ENCODE measurements around the gene ZDHHC15. TPM values are rescaled to one million over a fixed set of nuclear protein-coding genes. Genes with fewer than 3 reads are reported as not detected.

Gene ZDHHC15
- total and polyA plus RNA-seq, 2 of the 4 experiments (the other 2 are of a cell fraction): not detected

DNA sequence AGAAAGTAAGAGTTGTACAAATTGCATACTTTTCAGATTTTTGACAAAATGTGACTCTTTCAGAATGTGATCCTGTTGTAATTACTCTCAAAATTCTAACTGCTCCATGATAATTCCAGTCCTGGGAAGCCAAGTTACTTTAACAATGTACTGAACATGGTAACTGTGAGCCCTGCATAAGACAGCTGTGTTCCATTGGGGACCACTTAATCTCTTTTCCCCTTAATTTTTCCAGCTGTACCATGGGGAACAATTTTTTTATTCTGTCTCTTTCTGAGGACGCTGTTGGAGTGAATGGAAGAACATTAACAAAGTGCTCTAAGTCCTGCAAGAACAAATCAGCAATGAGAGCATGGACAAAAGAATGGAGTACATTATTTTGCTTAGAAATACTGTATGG lies 153.1 kb downstream of the ZDHHC15 start:
- ChIA-PET CTCF (no interaction called here), POLR2A (ENCODE audit: unreplicated experiment) (no interaction called here)
- no TSS peak for BruUV-seq (replicated peaks)
- no peaks in the 10 kb centered on the region for H3K27me3 ChIP-seq (ENCODE audit: control insufficient read depth, insufficient read depth, low read length)
- no peak overlapping the region for H3K14ac ChIP-seq (replicated peaks; ENCODE audit: low read depth, low read length)
- no peak overlapping the region for H2BK5ac ChIP-seq (ENCODE audit: low read depth, low read length, poor library complexity, severe bottlenecking)
- no peak overlapping the region for H3K4me3 ChIP-seq (ENCODE audit: insufficient read depth, low read depth, low read length)
- H2BK120ac ChIP-seq (ENCODE audit: low read depth, low read length): no peak overlapping the region
- H3K36me3 ChIP-seq (ENCODE audit: control insufficient read depth, insufficient read depth, low read length): no peaks in the 10 kb centered on the region
- H3K27ac ChIP-seq (ENCODE audit: insufficient read depth, low read length): no peak overlapping the region
- no peaks in the 10 kb centered on the region for H3K9me1 ChIP-seq (ENCODE audit: insufficient read depth, low read length)
- no peak overlapping the region for H3K9ac ChIP-seq (ENCODE audit: low read depth, low read length)
- H2BK20ac ChIP-seq (ENCODE audit: low read depth, low read length): no peak overlapping the region
- in situ Hi-C loops (cut with MboI; ENCODE audit: low sequenced_read_pairs) (no loop called here), dilution Hi-C loops (cut with HindIII; ENCODE audit: low sequenced_read_pairs, unreplicated experiment) (no loop called here), intact Hi-C loops (cut with micrococcal nuclease) (loop anchor here (10.0 kb wide), 1 partner anchor 55 kb away; no protein-coding TSS in a partner anchor)
- no CpG with 5 or more reads among the region's 1 CpG for WGBS, 2 experiments (ENCODE audit: extremely low coverage in 2 of 2, insufficient read length in 1 of 2)
- H2AK9ac ChIP-seq (replicated peaks; ENCODE audit: low read depth, low read length, poor library complexity): no peak overlapping the region
- DNase-seq (no peak), ATAC-seq (ENCODE audit: low read depth) (no peak)
- no peak overlapping the region for H3K56ac ChIP-seq (ENCODE audit: extremely low read depth, insufficient read depth, low read length)
- H3K18ac ChIP-seq (ENCODE audit: low read depth, low read length): no peak overlapping the region
- H3K9me3 ChIP-seq (ENCODE audit: control insufficient read depth, insufficient read depth, low read length): no peaks in the 10 kb centered on the region
- H2BK15ac ChIP-seq (ENCODE audit: low read depth, low read length): no peak overlapping the region
- no peaks in the 10 kb centered on the region for H3K79me1 ChIP-seq (ENCODE audit: low read depth in 1 of 2, low read length in 2 of 2)
- H4K20me1 ChIP-seq (ENCODE audit: insufficient read depth, low read length): no peaks in the 10 kb centered on the region
- H2AFZ ChIP-seq (replicated peaks; ENCODE audit: low read length, poor library complexity): no peak overlapping the region
- no peak overlapping the region for H3K23ac ChIP-seq (ENCODE audit: low read depth, low read length)
- H4K8ac ChIP-seq (ENCODE audit: low read depth in 2 of 2, low read length in 2 of 2): no peak overlapping the region
- TF ChIP-seq MAFK (IDR thresholded peaks at IDR 0.05; ENCODE audit: low read depth, low read length): no peak
- TF ChIP-seq RCOR1 (IDR thresholded peaks at IDR 0.05; ENCODE audit: insufficient replicate concordance, low read length): no peak
- TF ChIP-seq NFE2L2 (IDR thresholded peaks at IDR 0.05; ENCODE audit: low read depth, low read length): no peak
- TF ChIP-seq FOS (IDR thresholded peaks at IDR 0.05; ENCODE audit: low read depth, low read length): no peak
- TF ChIP-seq CEBPB (IDR thresholded peaks at IDR 0.05; ENCODE audit: low read depth, low read length): no peak
- TF ChIP-seq CHD1 (IDR thresholded peaks at IDR 0.05; ENCODE audit: low read depth, low read length): no peak
- TF ChIP-seq MAZ (IDR thresholded peaks at IDR 0.05; ENCODE audit: borderline replicate concordance, low read depth, low read length): no peak
- TF ChIP-seq, protein P1, sequence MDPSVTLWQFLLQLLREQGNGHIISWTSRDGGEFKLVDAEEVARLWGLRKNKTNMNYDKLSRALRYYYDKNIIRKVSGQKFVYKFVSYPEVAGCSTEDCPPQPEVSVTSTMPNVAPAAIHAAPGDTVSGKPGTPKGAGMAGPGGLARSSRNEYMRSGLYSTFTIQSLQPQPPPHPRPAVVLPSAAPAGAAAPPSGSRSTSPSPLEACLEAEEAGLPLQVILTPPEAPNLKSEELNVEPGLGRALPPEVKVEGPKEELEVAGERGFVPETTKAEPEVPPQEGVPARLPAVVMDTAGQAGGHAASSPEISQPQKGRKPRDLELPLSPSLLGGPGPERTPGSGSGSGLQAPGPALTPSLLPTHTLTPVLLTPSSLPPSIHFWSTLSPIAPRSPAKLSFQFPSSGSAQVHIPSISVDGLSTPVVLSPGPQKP (IDR thresholded peaks at IDR 0.05; ENCODE audit: borderline replicate concordance, low read depth, low read length): no peak
- TF ChIP-seq MXI1 (IDR thresholded peaks at IDR 0.05; ENCODE audit: borderline replicate concordance, low read depth, low read length): no peak
- no peak overlapping the region for H3K4ac ChIP-seq (ENCODE audit: low read depth, low read length)
- H3K4me1 ChIP-seq (ENCODE audit: control insufficient read depth, insufficient read depth, low read length): no peaks in the 10 kb centered on the region
- no peak overlapping the region for H3K4me2 ChIP-seq (ENCODE audit: low read depth, low read length)
- H2AK5ac ChIP-seq (ENCODE audit: low read depth, low read length): no peak overlapping the region
- H4K5ac ChIP-seq (ENCODE audit: low read depth, low read length): no peak overlapping the region
- no peak overlapping the region for H4K91ac ChIP-seq (ENCODE audit: insufficient read depth, low read depth, low read length)
